CD14-positive monocyte (primary cell): ENCODE results near the gene NHERF1. TPM values are rescaled to one million over a fixed set of nuclear protein-coding genes. Genes with fewer than 3 reads are reported as not detected.

Experiments used
- DNase-seq, 3 donors: peaks; one replicate each; pipeline ENCODE4 v3.0.0-alpha.2; 2011 to 2022
- H2AFZ ChIP-seq: 2 replicates; pipeline ENCODE4 v1.6.0; 2012; ENCODE audit warnings: mild to moderate bottlenecking, low read depth, low read length, inconsistent platforms; ENCODE audit not compliant: insufficient read depth, poor library complexity, severe bottlenecking
- H3K27ac ChIP-seq, 2 donors: 1 replicate in 1 of 2; 2 replicates in 1 of 2; pipeline ENCODE4 v1.5.1; 2012 to 2013; ENCODE audit warnings: low read length in 2 of 2, control low read depth in 1 of 2, inconsistent platforms in 1 of 2, low read depth in 1 of 2, mild to moderate bottlenecking in 1 of 2
- H3K27me3 ChIP-seq, 2 donors: one replicate each; pipeline versions ENCODE4 v1.6.0 to v1.6.1; 2011 to 2013; ENCODE audit warnings: low read length in 2 of 2; ENCODE audit not compliant: control insufficient read depth in 2 of 2, insufficient read depth in 2 of 2
- H3K36me3 ChIP-seq, 2 donors: replicated peaks in 1 of 2; 1 replicate in 1 of 2; 2 replicates in 1 of 2; pipeline versions ENCODE4 v1.5.1 to v1.6.1; 2012 to 2013; ENCODE audit warnings: low read length in 2 of 2, control low read depth in 1 of 2, inconsistent platforms in 1 of 2, mild to moderate bottlenecking in 1 of 2; ENCODE audit not compliant: insufficient read depth in 2 of 2, control insufficient read depth in 1 of 2
- H3K4me1 ChIP-seq, 2 donors: 1 replicate in 1 of 2; 2 replicates in 1 of 2; pipeline versions ENCODE4 v1.5.1 to v1.6.1; 2012 to 2013; ENCODE audit warnings: low read length in 2 of 2, control low read depth in 1 of 2, inconsistent platforms in 1 of 2, mild to moderate bottlenecking in 1 of 2, moderate library complexity in 1 of 2; ENCODE audit not compliant: insufficient read depth in 2 of 2, control insufficient read depth in 1 of 2
- H3K4me2 ChIP-seq: replicated peaks from 2 replicates; pipeline ENCODE3; 2012; ENCODE audit warnings: low read length, moderate library complexity, mild to moderate bottlenecking; ENCODE audit not compliant: poor library complexity, severe bottlenecking; ENCODE audit errors: extremely low read depth
- H3K4me3 ChIP-seq, 3 experiments: fragments of 200-600 bp in 1 of 3; sonication (generic) in 1 of 3; replicated peaks in 1 of 3; 1 replicate in 2 of 3; 2 replicates in 1 of 3; pipeline ENCODE4 v1.5.1; 2011 to 2013; ENCODE audit warnings: low read length in 3 of 3, mild to moderate bottlenecking in 3 of 3, control low read depth in 2 of 3, low read depth in 2 of 3, inconsistent platforms in 1 of 3, moderate library complexity in 1 of 3
- H3K79me2 ChIP-seq: 2 replicates; pipeline ENCODE4 v1.6.0; 2012; ENCODE audit warnings: mild to moderate bottlenecking, control low read depth, inconsistent platforms, low read length, moderate library complexity; ENCODE audit not compliant: insufficient read depth
- H3K9ac ChIP-seq: 2 replicates; pipeline ENCODE4 v1.6.0; 2017; ENCODE audit warnings: low read length, mild to moderate bottlenecking; ENCODE audit not compliant: insufficient read depth, poor library complexity, severe bottlenecking
- H3K9me3 ChIP-seq, 2 donors: replicated peaks in 1 of 2; 1 replicate in 1 of 2; 2 replicates in 1 of 2; pipeline versions ENCODE4 v1.5.1 to v1.6.1; 2012 to 2013; ENCODE audit warnings: low read length in 2 of 2, control low read depth in 1 of 2; ENCODE audit not compliant: control insufficient read depth in 1 of 2, insufficient read depth in 1 of 2
- H4K20me1 ChIP-seq: 2 replicates; pipeline ENCODE4 v1.6.0; 2012; ENCODE audit warnings: mild to moderate bottlenecking, low read length, control low read depth, moderate library complexity; ENCODE audit not compliant: insufficient read depth
- H3K27ac Mint-ChIP-seq, 7 donors: one replicate each; pipeline ENCODE4 v1.8.0; 2020; ENCODE audit warnings: mild to moderate bottlenecking in 7 of 7, mixed read lengths in 7 of 7, moderate library complexity in 6 of 7, inconsistent platforms in 2 of 7
- H3K27me3 Mint-ChIP-seq, 3 donors: one replicate each; pipeline ENCODE4 v1.8.0; 2021 to 2022; ENCODE audit warnings: low read depth in 3 of 3, mild to moderate bottlenecking in 3 of 3, mixed read lengths in 3 of 3, moderate library complexity in 3 of 3, inconsistent platforms in 1 of 3
- H3K36me3 Mint-ChIP-seq, 2 donors: one replicate each; pipeline ENCODE4 v1.8.0; 2020; ENCODE audit warnings: mixed read lengths in 2 of 2, inconsistent platforms in 1 of 2, mild to moderate bottlenecking in 1 of 2
- H3K4me1 Mint-ChIP-seq: one replicate; pipeline ENCODE4 v1.8.0; 2020; ENCODE audit warnings: mild to moderate bottlenecking, mixed read lengths
- H3K4me3 Mint-ChIP-seq, 2 donors: one replicate each; pipeline ENCODE4 v1.8.0; 2020; ENCODE audit warnings: mild to moderate bottlenecking in 2 of 2, mixed read lengths in 2 of 2, moderate library complexity in 1 of 2
- H3K9me3 Mint-ChIP-seq, 7 donors: one replicate each; pipeline ENCODE4 v1.8.0; 2020 to 2022; ENCODE audit warnings: mixed read lengths in 7 of 7, mild to moderate bottlenecking in 6 of 7, moderate library complexity in 6 of 7, inconsistent platforms in 2 of 7
- WGBS: methylation state at CpG from one replicate; pipeline ENCODE4 v1.1.5; 2013; ENCODE audit warnings: missing lambda C conversion rate; ENCODE audit not compliant: insufficient coverage; 5-methylcytosine and 5-hydroxymethylcytosine counted together
- intact Hi-C, 2 donors: fragments of 100-400 bp; cut with micrococcal nuclease; formaldehyde crosslinking; loops; one replicate each; pipeline versions ENCODE4 v1.15.0 to v1.15.1; 2023
- polyA plus RNA-seq, 3 donors: library from polyadenylated mRNA; depleted of rRNA in 1 of 3; unstranded in 2 of 3; stranded (reverse) in 1 of 3; fragments of 300-500 nt in 2 of 3; fragments of >200 nt in 1 of 3; fragmentation: Illumina TruSeq in 2 of 3; gene quantifications; 1 replicate in 2 of 3; 2 replicates in 1 of 3; pipeline ENCODE4 v1.2.3, GENCODE V29; 2012 to 2021
- TF ChIP-seq, protein P1 (sequence below): fragments of 200-600 bp; IDR thresholded peaks from one replicate; pipeline ENCODE4 v1.8.0; 2022; ENCODE audit warnings: antibody characterized with exemption, mild to moderate bottlenecking

NHERF1 gene
- polyA plus RNA-seq, 3 donors: 79.5 to 149 (median 131) TPM

DNA sequence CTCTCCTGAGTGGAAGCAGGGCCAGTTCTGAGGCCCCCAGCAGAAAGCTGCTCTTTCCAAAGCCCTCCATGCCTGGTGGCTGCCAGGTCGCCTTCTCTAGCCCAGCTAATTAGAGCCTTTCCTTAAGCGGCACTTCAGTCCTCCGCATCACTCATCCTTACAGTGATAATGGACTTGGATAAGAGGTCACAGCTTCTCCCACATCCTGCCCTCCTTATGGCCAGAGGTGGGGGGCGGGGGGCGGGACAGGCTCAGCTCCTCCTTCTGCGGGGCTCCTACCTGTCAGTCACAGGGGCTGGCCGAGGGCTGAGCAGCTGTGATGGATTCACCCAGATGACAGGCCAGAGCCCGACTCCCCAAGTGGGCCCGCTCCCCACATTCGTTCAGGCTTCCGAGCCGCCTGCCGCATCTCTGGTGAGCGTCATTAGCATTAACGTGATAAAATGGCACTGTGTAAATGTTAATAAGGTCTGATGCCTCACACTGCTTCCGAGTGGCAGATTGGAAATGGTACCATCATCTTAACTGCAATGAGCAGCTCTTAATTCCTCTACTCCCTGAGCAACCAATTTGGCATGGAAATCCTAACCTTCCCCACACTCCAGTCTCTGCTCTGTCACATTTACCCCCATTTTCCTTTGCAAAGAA, 70.0 kb downstream of the NHERF1 start:
- Histone ChIP-seq H3K4me3 (no peak overlapping the region), H2AFZ (no peak overlapping the region), H3K79me2 (no peaks in the 10 kb centered on the region), H3K36me3 (peaks cover 62 to 88% of the 10 kb centered on the region in 2 donors), H3K27ac (no peak overlapping the region), H3K4me1 (peaks cover 11 to 13% of the 10 kb centered on the region in 2 donors), H4K20me1 (peaks cover 58% of the 10 kb centered on the region), H3K27me3 (no peaks in the 10 kb centered on the region), H3K9ac (no peak overlapping the region), H3K4me2 (no peak overlapping the region), H3K9me3 (no peaks in the 10 kb centered on the region)
- intact Hi-C loops: no loop called here
- TF ChIP-seq, protein P1, sequence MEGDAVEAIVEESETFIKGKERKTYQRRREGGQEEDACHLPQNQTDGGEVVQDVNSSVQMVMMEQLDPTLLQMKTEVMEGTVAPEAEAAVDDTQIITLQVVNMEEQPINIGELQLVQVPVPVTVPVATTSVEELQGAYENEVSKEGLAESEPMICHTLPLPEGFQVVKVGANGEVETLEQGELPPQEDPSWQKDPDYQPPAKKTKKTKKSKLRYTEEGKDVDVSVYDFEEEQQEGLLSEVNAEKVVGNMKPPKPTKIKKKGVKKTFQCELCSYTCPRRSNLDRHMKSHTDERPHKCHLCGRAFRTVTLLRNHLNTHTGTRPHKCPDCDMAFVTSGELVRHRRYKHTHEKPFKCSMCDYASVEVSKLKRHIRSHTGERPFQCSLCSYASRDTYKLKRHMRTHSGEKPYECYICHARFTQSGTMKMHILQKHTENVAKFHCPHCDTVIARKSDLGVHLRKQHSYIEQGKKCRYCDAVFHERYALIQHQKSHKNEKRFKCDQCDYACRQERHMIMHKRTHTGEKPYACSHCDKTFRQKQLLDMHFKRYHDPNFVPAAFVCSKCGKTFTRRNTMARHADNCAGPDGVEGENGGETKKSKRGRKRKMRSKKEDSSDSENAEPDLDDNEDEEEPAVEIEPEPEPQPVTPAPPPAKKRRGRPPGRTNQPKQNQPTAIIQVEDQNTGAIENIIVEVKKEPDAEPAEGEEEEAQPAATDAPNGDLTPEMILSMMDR: no peak
- no peak overlapping the region for H3K4me3 Mint-ChIP-seq
- H3K4me1 Mint-ChIP-seq: peaks cover 14% of the 10 kb centered on the region
- no peak overlapping the region for H3K27ac Mint-ChIP-seq
- no peak for DNase-seq
- peaks cover 2% of the 10 kb centered on the region in 3 donors for H3K27me3 Mint-ChIP-seq
- H3K9me3 Mint-ChIP-seq: no peaks in the 10 kb centered on the region
- 93% methylated on average over 12 of the region's 16 CpGs for WGBS
- peaks cover 80 to 91% of the 10 kb centered on the region in 2 donors for H3K36me3 Mint-ChIP-seq

Other genes with a start within 250 kb of the NHERF1 start
- 100 to 1,000 TPM in 1 of 3 donors, 10 to 100 TPM in 2; 88.0 to 102 (median 92.9) TPM for gene CD300LB, start 217.2 kb upstream of the NHERF1 start, polyA plus RNA-seq
- 100 to 1,000 TPM in 1 of 3 donors, 10 to 100 TPM in 2; 68.3 to 141 (median 93.1) TPM for gene CD300C, start 202.5 kb upstream of the NHERF1 start, polyA plus RNA-seq
- 100 to 1,000 TPM in 1 of 3 donors, 10 to 100 TPM in 2; 57.9 to 148 (median 84.7) TPM for gene CD300H, start 181.1 kb upstream of the NHERF1 start, polyA plus RNA-seq
- under 1 TPM; 0.33 to 0.50 (median 0.41) TPM for gene CD300LD, start 156.3 kb upstream of the NHERF1 start, polyA plus RNA-seq
- 100 to 1,000 TPM in 2 of 3 donors, 10 to 100 TPM in 1; 65.0 to 228 (median 122) TPM for gene CD300E, start 124.9 kb upstream of the NHERF1 start, polyA plus RNA-seq
- 100 to 1,000 TPM; 112 to 184 (median 175) TPM for gene CD300LF, start 35.7 kb upstream of the NHERF1 start, polyA plus RNA-seq
- gene RAB37, start 11.4 kb upstream of the NHERF1 start, polyA plus RNA-seq: 10 to 100 TPM; 26.8 to 40.9 (median 33.1) TPM
- 10 to 100 TPM in 1 of 3 donors, 1 to 10 TPM in 2; 7.1 to 95.6 (median 7.8) TPM for gene NAT9, start 27.7 kb downstream of the NHERF1 start, polyA plus RNA-seq
- gene GRIN2C, start 111.3 kb downstream of the NHERF1 start, polyA plus RNA-seq: under 1 TPM in 1 of 3 donors, not detected in 2; 0.04 TPM
- 1 to 10 TPM; 2.5 to 7.3 (median 6.2) TPM for gene FDXR, start 124.4 kb downstream of the NHERF1 start, polyA plus RNA-seq
- not detected for gene FADS6, start 145.0 kb downstream of the NHERF1 start, polyA plus RNA-seq
- not detected for gene USH1G, start 174.6 kb downstream of the NHERF1 start, polyA plus RNA-seq
- under 1 TPM in 1 of 3 donors, not detected in 2; 0.05 TPM for gene OTOP2, start 175.6 kb downstream of the NHERF1 start, polyA plus RNA-seq
- gene OTOP3, start 187.3 kb downstream of the NHERF1 start, polyA plus RNA-seq: not detected
- gene HID1, start 224.1 kb downstream of the NHERF1 start, polyA plus RNA-seq: not detected
- under 1 TPM in 1 of 3 donors, not detected in 2; 0.05 TPM for gene CDR2L, start 239.0 kb downstream of the NHERF1 start, polyA plus RNA-seq